Panc1 (cell line): ENCODE measurements around the gene PARP2.

Experiments used
- CTCF ChIP-seq: fragments of 450-650 bp; IDR thresholded peaks from 2 replicates; pipeline ENCODE4 v1.5.1; 2017; ENCODE audit warnings: mild to moderate bottlenecking
- POLR2AphosphoS5 ChIP-seq: IDR thresholded peaks from 2 replicates; pipeline ENCODE4 v1.6.1; 2012; ENCODE audit warnings: mild to moderate bottlenecking, low read depth, low read length, moderate library complexity
- TF ChIP-seq, protein P1 (sequence below), 2 experiments: IDR thresholded peaks; 2 replicates each; pipeline ENCODE4 v1.6.1; 2011 to 2012; ENCODE audit warnings: low read depth in 2 of 2, control low read depth in 1 of 2, low read length in 1 of 2, mild to moderate bottlenecking in 1 of 2, moderate library complexity in 1 of 2; ENCODE audit not compliant: insufficient read depth in 1 of 2

DNA sequence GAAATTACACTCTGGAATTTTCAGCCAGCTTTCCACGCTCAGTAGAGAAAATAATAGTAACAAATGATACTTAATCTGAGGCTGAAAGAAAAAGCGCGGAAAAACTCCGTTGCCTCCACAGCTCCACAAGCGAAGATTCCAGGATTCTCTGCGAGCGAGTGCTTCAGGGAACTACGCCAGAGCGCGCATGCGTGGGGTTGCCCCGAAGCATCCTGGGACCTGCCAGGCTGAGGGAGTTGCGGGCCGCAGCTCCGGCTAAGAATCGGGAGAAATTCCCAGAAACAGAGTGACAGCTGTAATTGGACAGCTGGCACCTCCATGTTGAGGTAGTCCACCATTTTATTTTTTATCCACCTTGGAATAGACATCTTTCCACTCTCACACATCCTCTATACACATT lies 25.7 kb upstream of the PARP2 start:
- TF ChIP-seq, protein P1, sequence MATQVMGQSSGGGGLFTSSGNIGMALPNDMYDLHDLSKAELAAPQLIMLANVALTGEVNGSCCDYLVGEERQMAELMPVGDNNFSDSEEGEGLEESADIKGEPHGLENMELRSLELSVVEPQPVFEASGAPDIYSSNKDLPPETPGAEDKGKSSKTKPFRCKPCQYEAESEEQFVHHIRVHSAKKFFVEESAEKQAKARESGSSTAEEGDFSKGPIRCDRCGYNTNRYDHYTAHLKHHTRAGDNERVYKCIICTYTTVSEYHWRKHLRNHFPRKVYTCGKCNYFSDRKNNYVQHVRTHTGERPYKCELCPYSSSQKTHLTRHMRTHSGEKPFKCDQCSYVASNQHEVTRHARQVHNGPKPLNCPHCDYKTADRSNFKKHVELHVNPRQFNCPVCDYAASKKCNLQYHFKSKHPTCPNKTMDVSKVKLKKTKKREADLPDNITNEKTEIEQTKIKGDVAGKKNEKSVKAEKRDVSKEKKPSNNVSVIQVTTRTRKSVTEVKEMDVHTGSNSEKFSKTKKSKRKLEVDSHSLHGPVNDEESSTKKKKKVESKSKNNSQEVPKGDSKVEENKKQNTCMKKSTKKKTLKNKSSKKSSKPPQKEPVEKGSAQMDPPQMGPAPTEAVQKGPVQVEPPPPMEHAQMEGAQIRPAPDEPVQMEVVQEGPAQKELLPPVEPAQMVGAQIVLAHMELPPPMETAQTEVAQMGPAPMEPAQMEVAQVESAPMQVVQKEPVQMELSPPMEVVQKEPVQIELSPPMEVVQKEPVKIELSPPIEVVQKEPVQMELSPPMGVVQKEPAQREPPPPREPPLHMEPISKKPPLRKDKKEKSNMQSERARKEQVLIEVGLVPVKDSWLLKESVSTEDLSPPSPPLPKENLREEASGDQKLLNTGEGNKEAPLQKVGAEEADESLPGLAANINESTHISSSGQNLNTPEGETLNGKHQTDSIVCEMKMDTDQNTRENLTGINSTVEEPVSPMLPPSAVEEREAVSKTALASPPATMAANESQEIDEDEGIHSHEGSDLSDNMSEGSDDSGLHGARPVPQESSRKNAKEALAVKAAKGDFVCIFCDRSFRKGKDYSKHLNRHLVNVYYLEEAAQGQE (IDR thresholded peaks at IDR 0.05; ENCODE audit: insufficient read depth in 1 of 2, low read depth in 2 of 2, low read length in 1 of 2): no peak
- TF ChIP-seq CTCF: no peak
- TF ChIP-seq POLR2AphosphoS5: no peak
